ENCODE data around the gene LIN37. TPM values are rescaled to one million over a fixed set of nuclear protein-coding genes. Genes with fewer than 3 reads are reported as not detected.

Gene LIN37
- total and polyA plus RNA-seq, 2 of the 13 experiments (the other 11 are each of a cell fraction or from before 2014, with no cell fraction given) = 6.3 to 8.7 TPM

GRCh38 chr19:35764432-35765315, 16.3 kb downstream of the LIN37 start:
- WGBS (ENCODE audit: low lambda C conversion rate) = 92% methylated on average over 16 of the region's 17 CpGs
- DNase-seq (ENCODE audit: low spot score) (no peak), FAIRE-seq (no peak), ATAC-seq (no peak)
- Histone ChIP-seq H3K4me1 (ENCODE audit: insufficient read depth, low read length) (peaks cover 15% of the 10 kb centered on the region), H3K4me3 (replicated peaks in 1 of 3; ENCODE audit: insufficient read depth in 1 of 3, low read depth in 2 of 3, low read length in 3 of 3) (no peak overlapping the region), H3K36me3 (replicated peaks in 1 of 2; ENCODE audit: control insufficient read depth in 1 of 2, insufficient read depth in 2 of 2, low read length in 2 of 2) (peaks cover 4 to 21% of the 10 kb centered on the region in 2 experiments; a peak in 4 of 5 replicates), H3K27me3 (ENCODE audit: control insufficient read depth in 1 of 2, insufficient read depth in 2 of 2, low read length in 2 of 2) (no peaks in the 10 kb centered on the region), H3K9ac (ENCODE audit: insufficient read depth, low read depth, low read length) (no peak overlapping the region), H4K20me1 (ENCODE audit: insufficient read depth, low read length) (no peaks in the 10 kb centered on the region), H3K79me2 (ENCODE audit: insufficient read depth, low read length) (peaks cover 3% of the 10 kb centered on the region), H3K9me3 (ENCODE audit: low read length) (no peaks in the 10 kb centered on the region), H3K27ac (ENCODE audit: extremely low read length, insufficient read depth, low read length) (no peak overlapping the region), H3K4me2 (ENCODE audit: low read depth, low read length) (no peak overlapping the region), H2AFZ (ENCODE audit: low read length) (no peak overlapping the region)
- no TSS peak for BruUV-seq (replicated peaks)
- in situ Hi-C loops (cut with HindIII; ENCODE audit: extremely low pct_ligation_motif_present, low pct_unique_long_range_greater_than_20kb) = no loop called here
- intact Hi-C loops (cut with micrococcal nuclease; ENCODE audit: unreplicated experiment) = no loop called here
- ChIA-PET POLR2A (no interaction called here), CTCF (ENCODE audit: low intra/inter-chr PET ratio, low total read pairs) (no interaction called here)
- no peak for TF ChIP-seq CBX2 (IDR thresholded peaks at IDR 0.05; ENCODE audit: low read depth, low read length)
- no peak for TF ChIP-seq CBX2 (CRISPR knock-in tag; IDR thresholded peaks at IDR 0.05; ENCODE audit: low read depth)
- no peak for TF ChIP-seq HOXA7 (CRISPR knock-in tag; IDR thresholded peaks at IDR 0.05)
- no peak for TF ChIP-seq NR3C1 (CRISPR knock-in tag; IDR thresholded peaks at IDR 0.05)
- TF ChIP-seq MLLT10 (CRISPR knock-in tag; IDR thresholded peaks at IDR 0.05) = no peak
- TF ChIP-seq NFIC (IDR thresholded peaks at IDR 0.05; ENCODE audit: low read length) = no peak
- TF ChIP-seq ZNF839 (CRISPR knock-in tag; IDR thresholded peaks at IDR 0.05; ENCODE audit: borderline replicate concordance) = no peak
- no peak for TF ChIP-seq ZSCAN25 (CRISPR knock-in tag; IDR thresholded peaks at IDR 0.05)
- TF ChIP-seq CERS6 (CRISPR knock-in tag; IDR thresholded peaks at IDR 0.05) = no peak
- no peak for TF ChIP-seq ZC3H13 (CRISPR knock-in tag; IDR thresholded peaks at IDR 0.05)
- TF ChIP-seq ZNF407 (CRISPR knock-in tag; IDR thresholded peaks at IDR 0.05; ENCODE audit: not compliant biosample characterization) = no peak
- no peak for TF ChIP-seq REPIN1 (CRISPR knock-in tag; IDR thresholded peaks at IDR 0.05; ENCODE audit: borderline replicate concordance, low read depth)
- TF ChIP-seq PBX3 (CRISPR knock-in tag; IDR thresholded peaks at IDR 0.05; ENCODE audit: borderline replicate concordance) = no peak
